ENCODE measurements around the gene INSR.

Gene INSR

DNA sequence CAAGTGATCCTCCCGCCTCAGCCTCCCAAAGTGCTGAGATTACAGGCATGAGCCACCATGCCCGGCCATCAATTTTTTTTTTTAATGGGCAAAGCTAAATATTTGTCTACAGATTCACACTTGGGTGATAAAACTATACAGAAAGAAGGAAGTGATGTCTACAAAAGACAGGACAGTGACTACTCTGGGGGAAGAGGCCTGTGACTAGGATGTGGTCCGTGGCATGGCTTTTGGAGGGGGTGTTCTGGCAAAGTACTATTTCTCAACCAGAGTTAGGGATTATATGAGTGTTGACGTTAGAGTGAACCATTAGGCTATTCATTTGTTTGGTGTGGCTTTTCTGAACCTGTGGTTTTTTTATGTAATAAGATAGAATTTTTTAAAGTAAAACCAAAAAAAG, 42.7 kb downstream of the INSR start:
- no peak for DNase-seq (ENCODE audit: low read depth, low spot score)
- no peak for TF ChIP-seq CTCF (IDR thresholded peaks at IDR 0.05; ENCODE audit: insufficient read depth, low read length, missing control alignments)
- POLR2A ChIA-PET: no interaction called here
- no peak overlapping the region for H3K4me3 ChIP-seq (ENCODE audit: low read depth, low read length)
- CTCF ChIA-PET: no interaction called here

DNA sequence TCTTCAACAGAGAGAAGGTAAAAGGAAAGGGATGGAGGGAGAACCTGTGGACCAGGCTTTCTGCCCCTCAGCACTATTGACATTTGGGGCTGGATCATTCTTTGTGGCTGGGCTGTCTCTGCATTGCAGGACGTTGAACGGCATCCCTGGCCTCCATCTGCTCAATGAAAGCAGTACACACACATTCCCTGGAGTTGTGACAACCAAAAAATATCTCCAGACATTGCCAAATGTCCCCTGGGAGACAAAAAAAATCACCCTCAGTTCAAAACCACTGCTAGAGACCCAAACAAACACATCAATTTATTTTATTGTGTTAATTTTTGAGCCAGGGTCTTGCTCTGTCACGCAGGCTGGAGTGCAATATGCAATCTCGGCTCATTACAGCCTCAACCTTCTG, 43.3 kb downstream of the INSR start:
- no peak overlapping the region for H3K4me3 ChIP-seq (ENCODE audit: low read depth, low read length)
- POLR2A ChIA-PET: no interaction called here
- no peak for TF ChIP-seq CTCF (IDR thresholded peaks at IDR 0.05; ENCODE audit: insufficient read depth, low read length, missing control alignments)
- CTCF ChIA-PET: no interaction called here
- no peak for DNase-seq (ENCODE audit: low read depth, low spot score)

GRCh38 chr19:7250057-7250596, 44.1 kb downstream of the INSR start:
- ChIA-PET CTCF (no interaction called here), POLR2A (no interaction called here)
- H3K4me3 ChIP-seq (ENCODE audit: low read depth, low read length): no peak overlapping the region
- DNase-seq (ENCODE audit: low read depth, low spot score): no peak
- no peak for TF ChIP-seq CTCF (IDR thresholded peaks at IDR 0.05; ENCODE audit: insufficient read depth, low read length, missing control alignments)

DNA sequence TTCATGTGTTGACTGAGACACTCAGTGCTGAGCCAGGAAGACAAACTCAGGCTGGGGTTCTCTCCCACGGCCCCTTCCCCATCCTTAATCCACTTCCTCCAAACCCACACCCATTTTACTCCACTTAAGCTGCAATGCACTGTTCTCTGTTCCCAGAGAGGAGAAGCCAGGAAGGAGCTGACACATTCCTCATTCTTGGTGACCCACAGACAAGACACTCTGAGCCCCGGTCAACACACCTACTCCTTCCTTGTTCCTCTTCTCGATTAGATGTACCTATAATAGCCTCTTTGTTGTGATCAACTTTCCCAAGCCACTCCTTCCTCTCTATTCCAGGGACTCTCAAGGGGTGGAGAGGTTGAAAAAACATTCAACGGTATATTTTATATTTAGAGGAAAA, 47.1 kb downstream of the INSR start:
- TF ChIP-seq CTCF (IDR thresholded peaks at IDR 0.05; ENCODE audit: insufficient read depth, low read length, missing control alignments): no peak
- no peak overlapping the region for H3K4me3 ChIP-seq (ENCODE audit: low read depth, low read length)
- CTCF ChIA-PET: no interaction called here
- no peak for DNase-seq (ENCODE audit: low read depth, low spot score)
- POLR2A ChIA-PET: no interaction called here

DNA sequence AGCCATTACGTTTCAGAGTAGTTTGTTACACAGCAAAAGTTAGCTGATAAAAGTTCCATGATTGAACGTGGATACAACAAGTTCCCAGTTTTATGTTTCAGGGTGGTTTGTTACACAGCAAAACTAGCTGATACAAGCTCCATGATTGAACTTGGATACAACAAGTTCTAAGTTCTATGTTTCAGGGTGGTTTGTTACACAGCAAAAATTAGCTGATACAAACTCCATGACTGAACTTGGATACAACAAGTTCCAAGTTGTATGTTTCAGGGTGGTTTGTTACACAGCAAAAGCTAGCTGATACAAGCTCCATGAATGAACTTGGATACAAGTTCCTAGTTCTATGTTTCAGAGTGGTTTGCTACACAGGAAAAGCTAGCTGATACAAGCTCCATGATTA, 47.6 kb downstream of the INSR start:
- CTCF ChIA-PET: no interaction called here
- H3K4me3 ChIP-seq (ENCODE audit: low read depth, low read length): no peak overlapping the region
- POLR2A ChIA-PET: no interaction called here
- no peak for DNase-seq (ENCODE audit: low read depth, low spot score)
- no peak for TF ChIP-seq CTCF (IDR thresholded peaks at IDR 0.05; ENCODE audit: insufficient read depth, low read length, missing control alignments)

DNA sequence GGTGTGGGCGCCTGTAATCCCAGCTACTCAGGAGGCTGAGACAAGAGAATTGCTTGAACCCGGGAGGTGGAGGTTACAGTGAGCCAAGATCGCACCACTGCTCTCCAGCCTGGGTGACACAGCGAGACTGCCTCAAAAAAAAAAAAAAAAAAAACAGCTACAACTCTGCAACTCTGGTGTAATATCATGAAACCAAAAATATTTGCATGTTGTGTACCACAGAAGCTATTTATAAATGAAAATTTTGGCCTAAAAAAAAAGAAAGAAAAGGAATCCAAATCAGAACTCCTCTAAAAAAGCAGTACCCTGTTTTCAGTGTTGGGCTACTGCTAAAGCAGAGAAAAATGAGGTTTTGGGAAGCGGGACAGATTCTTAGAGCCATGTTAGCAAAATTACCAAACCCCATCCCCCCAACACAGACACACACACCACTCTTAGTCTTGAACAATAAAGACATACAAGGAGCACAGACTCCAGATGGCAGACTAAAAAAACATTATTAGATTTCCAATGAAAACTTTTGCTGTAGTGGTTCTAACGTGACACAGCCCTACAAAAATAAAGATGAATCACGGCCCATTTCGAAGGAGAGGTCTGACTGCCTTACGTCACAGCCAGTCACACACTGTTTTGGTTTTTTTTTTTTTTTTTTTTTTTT, 51.5 kb downstream of the INSR start:
- ChIA-PET POLR2A (no interaction called here), CTCF (no interaction called here)
- no peak for TF ChIP-seq CTCF (IDR thresholded peaks at IDR 0.05; ENCODE audit: insufficient read depth, low read length, missing control alignments)
- DNase-seq (ENCODE audit: low read depth, low spot score): peak; percentile 14
- H3K4me3 ChIP-seq (ENCODE audit: low read depth, low read length): no peak overlapping the region

Measured in AG04449 (cell line).